HepG2 (cell line): ENCODE measurements around the gene RTN4RL2. TPM values are rescaled to one million over a fixed set of nuclear protein-coding genes. Genes with fewer than 3 reads are reported as not detected.

ENCODE experiments used
- ARNT ChIP-seq: fragments of 450-650 bp; IDR thresholded peaks from 2 replicates; pipeline ENCODE4 v1.6.1; 2017
- ATF2 ChIP-seq: sonication (generic); formaldehyde crosslinking; IDR thresholded peaks from 2 replicates; pipeline ENCODE4 v1.4.0; 2020; ENCODE audit warnings: missing genetic modification reagents
- ATF4 ChIP-seq, 2 experiments: fragments of 450-650 bp in 1 of 2; sonication (generic) in 1 of 2; formaldehyde crosslinking; IDR thresholded peaks; 2 replicates each; pipeline versions ENCODE4 v1.5.0 to v1.8.0; 2020 to 2022; ENCODE audit warnings: mild to moderate bottlenecking in 1 of 2, missing genetic modification reagents in 1 of 2
- BRF2 ChIP-seq: sonication (generic); formaldehyde crosslinking; IDR thresholded peaks from 2 replicates; pipeline ENCODE4 v1.8.1; 2022; ENCODE audit warnings: mild to moderate bottlenecking, missing genetic modification reagents
- CCAR2 ChIP-seq: fragments of 200-400 bp; formaldehyde crosslinking; optimal IDR thresholded peaks from 2 replicates; pipeline ENCODE3; 2018; ENCODE audit warnings: low read depth, mild to moderate bottlenecking, low read length, moderate library complexity
- CENPX ChIP-seq: sonication (generic); formaldehyde crosslinking; IDR thresholded peaks from 2 replicates; pipeline ENCODE4 v1.9.0; 2021; ENCODE audit warnings: mild to moderate bottlenecking, missing genetic modification reagents, moderate library complexity
- ETV5 ChIP-seq: IDR thresholded peaks from 2 replicates; pipeline ENCODE4 v1.6.1; 2018; ENCODE audit warnings: missing biosample characterization, missing genetic modification reagents, inconsistent platforms, borderline replicate concordance
- FOXJ3 ChIP-seq: sonication (generic); formaldehyde crosslinking; IDR thresholded peaks from 2 replicates; pipeline ENCODE4 v1.4.0; 2020; ENCODE audit warnings: missing genetic modification reagents, mild to moderate bottlenecking, borderline replicate concordance
- GTF3A ChIP-seq: sonication (generic); formaldehyde crosslinking; conservative IDR thresholded peaks from 2 replicates; pipeline ENCODE4 v1.4.0; 2020; ENCODE audit warnings: mild to moderate bottlenecking, missing genetic modification reagents
- KMT2B ChIP-seq: IDR thresholded peaks from 2 replicates; pipeline ENCODE4 v1.6.1; 2016; ENCODE audit warnings: missing genetic modification reagents, missing compliant biosample characterization
- MAX ChIP-seq: IDR thresholded peaks from 2 replicates; pipeline ENCODE4 v1.6.1; 2012; ENCODE audit warnings: inconsistent platforms
- MED13 ChIP-seq: sonication (generic); formaldehyde crosslinking; IDR thresholded peaks from 2 replicates; pipeline ENCODE4 v1.5.0; 2020; ENCODE audit warnings: missing genetic modification reagents
- NCOA5 ChIP-seq: sonication (generic); formaldehyde crosslinking; IDR thresholded peaks from 2 replicates; pipeline ENCODE4 v1.4.0; 2020; ENCODE audit warnings: missing genetic modification reagents
- RFXAP ChIP-seq: sonication (generic); formaldehyde crosslinking; IDR thresholded peaks from 2 replicates; pipeline ENCODE4 v1.4.0; 2020; ENCODE audit warnings: missing genetic modification reagents, borderline replicate concordance
- TOE1 ChIP-seq: sonication (generic); formaldehyde crosslinking; IDR thresholded peaks from 2 replicates; pipeline ENCODE4 v1.4.0; 2020; ENCODE audit warnings: mild to moderate bottlenecking, missing genetic modification reagents
- ZFP62 ChIP-seq: sonication (generic); formaldehyde crosslinking; IDR thresholded peaks from 2 replicates; pipeline ENCODE4 v1.4.0; 2020; ENCODE audit warnings: missing genetic modification reagents
- ZNF34 ChIP-seq: sonication (generic); formaldehyde crosslinking; IDR thresholded peaks from 2 replicates; pipeline ENCODE4 v1.4.0; 2020; ENCODE audit warnings: mild to moderate bottlenecking, missing genetic modification reagents, borderline replicate concordance
- ZNF546 ChIP-seq: sonication (generic); formaldehyde crosslinking; conservative IDR thresholded peaks from 2 replicates; pipeline ENCODE4 v1.8.1; 2023; ENCODE audit warnings: mild to moderate bottlenecking, missing genetic modification reagents
- ZNF678 ChIP-seq: sonication (generic); formaldehyde crosslinking; IDR thresholded peaks from 2 replicates; pipeline ENCODE4 v1.4.0; 2020; ENCODE audit warnings: mild to moderate bottlenecking, missing genetic modification reagents
- ZNF775 ChIP-seq: sonication (generic); formaldehyde crosslinking; IDR thresholded peaks from 2 replicates; pipeline ENCODE4 v1.4.0; 2020; ENCODE audit warnings: missing genetic modification reagents, mild to moderate bottlenecking, moderate library complexity, borderline replicate concordance
- ZNF790 ChIP-seq: sonication (generic); formaldehyde crosslinking; IDR thresholded peaks from 2 replicates; pipeline ENCODE4 v1.8.0; 2022; ENCODE audit warnings: missing genetic modification reagents, mild to moderate bottlenecking, borderline replicate concordance
- ZUFSP ChIP-seq: sonication (generic); formaldehyde crosslinking; IDR thresholded peaks from 2 replicates; pipeline ENCODE4 v1.9.0; 2021; ENCODE audit warnings: missing genetic modification reagents, mild to moderate bottlenecking, borderline replicate concordance
- polyA plus RNA-seq, 8 experiments: library from polyadenylated mRNA; depleted of rRNA in 3 of 8; stranded (reverse) in 7 of 8; unstranded in 1 of 8; fragments of >200 nt; fragmentation: Illumina TruSeq in 4 of 8; extraction: Trizol in 4 of 8; gene quantifications; 2 replicates each; pipeline versions ENCODE4 v1.2.1 to v1.2.3, GENCODE V29; 2011 to 2016; ENCODE audit warnings: low read depth in 4 of 8, missing spikeins in 1 of 8, mixed read lengths in 1 of 8; ENCODE audit not compliant: insufficient read depth in 1 of 8
- total RNA-seq, 5 experiments: library from RNA; depleted of rRNA; stranded (reverse); fragments of >200 nt; fragmentation: Illumina TruSeq; extraction: Trizol; gene quantifications; 2 replicates each; pipeline ENCODE4 v1.2.3, GENCODE V29; 2016; ENCODE audit warnings: low read depth in 1 of 5

RTN4RL2 gene
- total and polyA plus RNA-seq, 2 of the 13 experiments (the other 11 are each of a cell fraction or from before 2014, with no cell fraction given): 1.3 to 4.3 TPM

- TF ChIP-seq ATF4 (CRISPR knock-in tag; IDR thresholded peaks at IDR 0.05) (peak in 1 of 2 experiments; percentile 96; a peak in 2 of 4 replicates), ZNF678 (CRISPR knock-in tag) (no peak), ATF2 (CRISPR knock-in tag) (peak; percentile 63; the same call in 1 of the 2 replicates), RFXAP (CRISPR knock-in tag) (no peak), ZUFSP (CRISPR knock-in tag) (no peak), ETV5 (CRISPR knock-in tag) (peak; percentile 62; the same call in 1 of the 2 replicates), CCAR2 (no peak), KMT2B (CRISPR knock-in tag) (no peak), ARNT (no peak), ZNF790 (no peak), MAX (peak; percentile 42; the same call in 1 of the 2 replicates), ZFP62 (CRISPR knock-in tag) (no peak), CENPX (CRISPR knock-in tag) (no peak), ZNF34 (CRISPR knock-in tag) (0 out of 2 replicates have a peak, but pooled peaks have one; percentile 59), GTF3A (CRISPR knock-in tag) (no peak), ZNF775 (CRISPR knock-in tag) (no peak), ZNF546 (no peak), NCOA5 (CRISPR knock-in tag) (no peak), FOXJ3 (peak; percentile 85; the same call in 1 of the 2 replicates), BRF2 (CRISPR knock-in tag) (no peak), TOE1 (no peak), MED13 (no peak)
These were observed 25.4 kb upstream of the RTN4RL2 start (continued) for GRCh38 chr11:57434640-57435546.
